Panc1 (cell line): ENCODE results near the gene FNDC11. TPM values are rescaled to one million over a fixed set of nuclear protein-coding genes. Genes with fewer than 3 reads are reported as not detected.

Source experiments
- ATAC-seq: fragments of 200-7000 bp; cut with Tn5 transposase; 2 replicates; pipeline ENCODE4 v1.9.1; 2020; ENCODE audit warnings: mild to moderate bottlenecking, moderate library complexity
- BruUV-seq: library from RNA; stranded (reverse); fragments of 400-500 nt; replicated peaks from 2 replicates; lab custom pipeline; 2021; lab: Mats Ljungman, UMichigan
- CTCF ChIA-PET: fragments of 300-600 bp; sonication (Branson Sonifier 250); formaldehyde crosslinking; loops from one replicate; lab custom pipeline; 2022; ENCODE audit warnings: antibody characterized with exemption; lab: Charles Lee
- POLR2A ChIA-PET: fragments of 300-600 bp; sonication (Branson Sonifier 250); formaldehyde crosslinking; loops from one replicate; lab custom pipeline; 2022; ENCODE audit warnings: antibody characterized with exemption; lab: Charles Lee
- DNase-seq: peaks from one replicate; pipeline ENCODE4 v3.0.0-alpha.2; 2010; ENCODE audit warnings: low read depth, low spot score
- H3K27ac ChIP-seq: 2 replicates; pipeline ENCODE4 v1.5.1; 2011; ENCODE audit warnings: mild to moderate bottlenecking, low read length, inconsistent platforms
- H3K27me3 ChIP-seq: fragments of 200-500 bp; sonication (Bioruptor generic); 2 replicates; pipeline ENCODE4 v1.6.0; 2014; ENCODE audit warnings: low read length, inconsistent platforms; ENCODE audit not compliant: control insufficient read depth, insufficient read depth
- H3K36me3 ChIP-seq: fragments of 200-500 bp; sonication (Bioruptor generic); 2 replicates; pipeline ENCODE4 v1.5.1; 2014; ENCODE audit warnings: inconsistent platforms, mild to moderate bottlenecking, low read length, moderate library complexity; ENCODE audit not compliant: control insufficient read depth, insufficient read depth
- H3K4me1 ChIP-seq: 2 replicates; pipeline ENCODE4 v1.5.1; 2011; ENCODE audit warnings: inconsistent platforms, mild to moderate bottlenecking, low read length, moderate library complexity; ENCODE audit not compliant: control insufficient read depth, insufficient read depth
- H3K4me3 ChIP-seq, 2 experiments: 2 replicates each; pipeline ENCODE4 v1.5.1; 2011 to 2012; ENCODE audit warnings: low read depth in 2 of 2, low read length in 2 of 2, mild to moderate bottlenecking in 2 of 2, inconsistent platforms in 1 of 2, moderate library complexity in 1 of 2
- H3K9me3 ChIP-seq: fragments of 200-500 bp; sonication (Bioruptor generic); 2 replicates; pipeline ENCODE4 v1.5.1; 2014; ENCODE audit warnings: low read depth, mild to moderate bottlenecking, inconsistent platforms, low read length, moderate library complexity; ENCODE audit not compliant: control insufficient read depth, insufficient read depth
- POLR2AphosphoS5 ChIP-seq: IDR thresholded peaks from 2 replicates; pipeline ENCODE4 v1.6.1; 2012; ENCODE audit warnings: mild to moderate bottlenecking, low read depth, low read length, moderate library complexity
- SIN3A ChIP-seq: IDR thresholded peaks from 2 replicates; pipeline ENCODE4 v1.6.1; 2012; ENCODE audit warnings: low read depth, mild to moderate bottlenecking, low read length, moderate library complexity, borderline replicate concordance; ENCODE audit not compliant: insufficient read depth
- TCF7L2 ChIP-seq: IDR thresholded peaks from 2 replicates; pipeline ENCODE4 v1.6.1; 2011; ENCODE audit warnings: mild to moderate bottlenecking, low read depth, low read length, inconsistent platforms
- in situ Hi-C: cut with HindIII; loops from 2 replicates; pipeline ENCODE4 v1.10.0; 2016; ENCODE audit warnings: low sequenced_read_pairs, low pct_unique_long_range_greater_than_20kb
- intact Hi-C: fragments of 100-400 bp; cut with micrococcal nuclease; formaldehyde crosslinking; loops from one replicate; pipeline ENCODE4 v1.10.0; 2022; ENCODE audit not compliant: unreplicated experiment
- total RNA-seq: library from RNA; stranded (reverse); gene quantifications from one replicate; pipeline ENCODE4 v1.2.1, GENCODE V29; 2021; ENCODE audit not compliant: unreplicated experiment
- TF ChIP-seq, protein P1 (sequence below), 2 experiments: IDR thresholded peaks; 2 replicates each; pipeline ENCODE4 v1.6.1; 2011 to 2012; ENCODE audit warnings: low read depth in 2 of 2, control low read depth in 1 of 2, low read length in 1 of 2, mild to moderate bottlenecking in 1 of 2, moderate library complexity in 1 of 2; ENCODE audit not compliant: insufficient read depth in 1 of 2
- TF ChIP-seq, protein P2 (sequence below): fragments of 450-650 bp; IDR thresholded peaks from 2 replicates; pipeline ENCODE4 v1.5.1; 2017; ENCODE audit warnings: mild to moderate bottlenecking

Gene FNDC11
- total RNA-seq, 1 experiment from 2014 or later: 1.3 TPM

DNA sequence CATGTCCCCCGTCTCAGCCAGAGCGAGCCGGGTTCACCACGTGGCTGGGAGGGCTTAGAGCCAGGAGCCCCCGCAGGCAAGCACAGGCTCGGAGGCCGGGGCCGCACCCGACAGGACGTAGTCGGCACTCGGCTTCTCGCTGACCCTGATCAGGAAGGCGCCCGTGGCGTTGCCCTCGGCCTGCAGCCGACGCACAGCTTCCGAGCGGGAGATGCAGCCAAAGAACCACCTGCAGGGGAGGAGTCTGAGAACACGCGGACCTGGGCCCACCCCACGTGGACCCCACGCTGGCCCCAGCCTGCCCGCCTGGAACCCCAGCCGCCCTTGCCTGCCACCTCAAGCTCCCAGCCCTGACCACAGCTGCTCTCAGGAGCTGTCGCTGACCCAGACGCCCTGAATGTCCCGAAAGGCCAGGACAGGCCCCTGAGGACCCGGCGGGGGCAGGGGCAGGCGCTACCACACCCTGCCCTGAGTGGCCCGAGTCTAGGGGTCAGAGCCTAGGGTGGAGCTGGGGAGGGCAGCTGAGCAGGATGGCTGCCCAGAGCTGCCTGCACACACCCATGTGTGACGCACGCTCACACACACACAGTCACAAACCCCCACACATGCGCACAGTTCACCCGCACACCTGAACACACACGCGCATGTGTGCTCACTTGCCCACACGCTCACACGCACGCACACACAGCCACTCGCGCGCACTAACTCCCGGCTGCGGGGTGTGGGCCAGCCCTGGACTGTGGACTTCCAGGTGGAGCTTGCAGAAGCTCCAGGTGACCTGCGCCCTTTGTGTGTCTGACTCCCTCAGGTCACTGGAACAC is 18.9 kb upstream of the FNDC11 start:
- ATAC-seq: no peak
- peaks cover 17% of the 10 kb centered on the region for H3K4me1 ChIP-seq
- no peak overlapping the region for H3K4me3 ChIP-seq
- H3K36me3 ChIP-seq: no peaks in the 10 kb centered on the region
- H3K27ac ChIP-seq: no peak overlapping the region
- POLR2A ChIA-PET: no interaction called here
- TF ChIP-seq, protein P1, sequence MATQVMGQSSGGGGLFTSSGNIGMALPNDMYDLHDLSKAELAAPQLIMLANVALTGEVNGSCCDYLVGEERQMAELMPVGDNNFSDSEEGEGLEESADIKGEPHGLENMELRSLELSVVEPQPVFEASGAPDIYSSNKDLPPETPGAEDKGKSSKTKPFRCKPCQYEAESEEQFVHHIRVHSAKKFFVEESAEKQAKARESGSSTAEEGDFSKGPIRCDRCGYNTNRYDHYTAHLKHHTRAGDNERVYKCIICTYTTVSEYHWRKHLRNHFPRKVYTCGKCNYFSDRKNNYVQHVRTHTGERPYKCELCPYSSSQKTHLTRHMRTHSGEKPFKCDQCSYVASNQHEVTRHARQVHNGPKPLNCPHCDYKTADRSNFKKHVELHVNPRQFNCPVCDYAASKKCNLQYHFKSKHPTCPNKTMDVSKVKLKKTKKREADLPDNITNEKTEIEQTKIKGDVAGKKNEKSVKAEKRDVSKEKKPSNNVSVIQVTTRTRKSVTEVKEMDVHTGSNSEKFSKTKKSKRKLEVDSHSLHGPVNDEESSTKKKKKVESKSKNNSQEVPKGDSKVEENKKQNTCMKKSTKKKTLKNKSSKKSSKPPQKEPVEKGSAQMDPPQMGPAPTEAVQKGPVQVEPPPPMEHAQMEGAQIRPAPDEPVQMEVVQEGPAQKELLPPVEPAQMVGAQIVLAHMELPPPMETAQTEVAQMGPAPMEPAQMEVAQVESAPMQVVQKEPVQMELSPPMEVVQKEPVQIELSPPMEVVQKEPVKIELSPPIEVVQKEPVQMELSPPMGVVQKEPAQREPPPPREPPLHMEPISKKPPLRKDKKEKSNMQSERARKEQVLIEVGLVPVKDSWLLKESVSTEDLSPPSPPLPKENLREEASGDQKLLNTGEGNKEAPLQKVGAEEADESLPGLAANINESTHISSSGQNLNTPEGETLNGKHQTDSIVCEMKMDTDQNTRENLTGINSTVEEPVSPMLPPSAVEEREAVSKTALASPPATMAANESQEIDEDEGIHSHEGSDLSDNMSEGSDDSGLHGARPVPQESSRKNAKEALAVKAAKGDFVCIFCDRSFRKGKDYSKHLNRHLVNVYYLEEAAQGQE (IDR thresholded peaks at IDR 0.05; ENCODE audit: insufficient read depth in 1 of 2, low read depth in 2 of 2, low read length in 1 of 2): no peak
- TF ChIP-seq POLR2AphosphoS5 (no peak), TCF7L2 (no peak), SIN3A (no peak)
- TF ChIP-seq, protein P2, sequence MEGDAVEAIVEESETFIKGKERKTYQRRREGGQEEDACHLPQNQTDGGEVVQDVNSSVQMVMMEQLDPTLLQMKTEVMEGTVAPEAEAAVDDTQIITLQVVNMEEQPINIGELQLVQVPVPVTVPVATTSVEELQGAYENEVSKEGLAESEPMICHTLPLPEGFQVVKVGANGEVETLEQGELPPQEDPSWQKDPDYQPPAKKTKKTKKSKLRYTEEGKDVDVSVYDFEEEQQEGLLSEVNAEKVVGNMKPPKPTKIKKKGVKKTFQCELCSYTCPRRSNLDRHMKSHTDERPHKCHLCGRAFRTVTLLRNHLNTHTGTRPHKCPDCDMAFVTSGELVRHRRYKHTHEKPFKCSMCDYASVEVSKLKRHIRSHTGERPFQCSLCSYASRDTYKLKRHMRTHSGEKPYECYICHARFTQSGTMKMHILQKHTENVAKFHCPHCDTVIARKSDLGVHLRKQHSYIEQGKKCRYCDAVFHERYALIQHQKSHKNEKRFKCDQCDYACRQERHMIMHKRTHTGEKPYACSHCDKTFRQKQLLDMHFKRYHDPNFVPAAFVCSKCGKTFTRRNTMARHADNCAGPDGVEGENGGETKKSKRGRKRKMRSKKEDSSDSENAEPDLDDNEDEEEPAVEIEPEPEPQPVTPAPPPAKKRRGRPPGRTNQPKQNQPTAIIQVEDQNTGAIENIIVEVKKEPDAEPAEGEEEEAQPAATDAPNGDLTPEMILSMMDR: no peak
- in situ Hi-C loops: loop anchor here (10.0 kb wide), 1 partner anchor 60 kb away; no protein-coding TSS in a partner anchor
- no TSS peak for BruUV-seq
- CTCF ChIA-PET: no interaction called here
- H3K27me3 ChIP-seq: no peaks in the 10 kb centered on the region
- H3K9me3 ChIP-seq: no peaks in the 10 kb centered on the region
- intact Hi-C loops: no loop called here
- DNase-seq: no peak

DNA sequence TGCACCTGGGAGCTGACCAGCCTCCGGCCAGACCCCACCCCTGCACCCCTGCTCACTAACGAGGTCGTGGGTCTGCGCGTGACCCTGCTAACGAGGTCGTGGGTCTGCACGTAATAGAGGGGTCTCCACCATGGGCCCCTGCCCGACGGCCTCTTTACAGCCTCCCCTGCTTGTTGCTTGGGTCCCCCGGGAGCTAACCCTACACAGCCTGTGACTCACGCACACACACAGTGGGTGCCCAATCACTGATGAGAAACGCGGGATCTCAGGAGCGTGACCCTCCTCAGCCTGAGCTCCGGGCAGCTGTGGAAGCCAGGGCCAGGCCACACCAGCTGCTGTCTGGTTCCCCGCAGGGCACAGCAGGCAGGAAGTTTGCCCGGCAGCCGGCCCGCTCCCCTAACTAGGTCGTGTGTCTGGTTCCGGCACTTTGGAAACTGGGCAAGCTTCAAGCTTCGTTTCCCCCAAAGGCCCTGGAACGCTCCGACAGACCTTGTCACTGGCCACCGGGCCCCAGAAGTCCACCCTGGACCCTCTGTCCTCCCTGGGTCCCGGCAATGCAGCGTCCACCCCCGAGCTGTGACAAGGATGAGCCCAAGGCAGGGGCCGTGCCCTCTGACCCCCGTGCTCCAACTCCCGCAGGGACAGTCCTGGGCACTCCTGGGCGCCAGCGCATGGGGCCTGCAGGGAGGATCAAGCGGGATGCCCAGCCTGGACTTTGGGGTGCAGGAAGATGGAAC is 17.6 kb upstream of the FNDC11 start:
- intact Hi-C loops (no loop called here), in situ Hi-C loops (loop anchor here (10.0 kb wide), 1 partner anchor 58 kb away; no protein-coding TSS in a partner anchor)
- peak overlapping the region; percentile 46 to 70 for H3K4me3 ChIP-seq
- peaks cover 17% of the 10 kb centered on the region for H3K4me1 ChIP-seq
- no TSS peak for BruUV-seq
- POLR2A ChIA-PET: no interaction called here
- CTCF ChIA-PET: interaction anchor here (0.6 to 3.1 kb wide), 2 partner anchors 106 to 273 kb away, joined by 10 to 12 read pairs; no protein-coding TSS in a partner anchor
- ATAC-seq (peak; percentile 6; the same call in 1 of the 2 replicates), DNase-seq (no peak)
- TF ChIP-seq, protein P1 (IDR thresholded peaks at IDR 0.05; ENCODE audit: insufficient read depth in 1 of 2, low read depth in 2 of 2, low read length in 1 of 2): no peak
- TF ChIP-seq, protein P2: no peak
- TF ChIP-seq POLR2AphosphoS5: no peak
- no peak for TF ChIP-seq SIN3A
- TF ChIP-seq TCF7L2: no peak
- peak overlapping the region; percentile 88 for H3K27ac ChIP-seq
- H3K27me3 ChIP-seq: no peaks in the 10 kb centered on the region
- H3K36me3 ChIP-seq: no peaks in the 10 kb centered on the region
- H3K9me3 ChIP-seq: no peaks in the 10 kb centered on the region
